GM12865 (cell line): ENCODE data around the gene PAX9.

Experiments used
- DNase-seq: peaks from one replicate; pipeline ENCODE4 v3.0.0; 2010; ENCODE audit warnings: low read depth
- H3K4me3 ChIP-seq: 2 replicates; pipeline ENCODE4 v1.5.1; 2011; ENCODE audit warnings: mild to moderate bottlenecking, low read depth, low read length, control low read depth
- TF ChIP-seq, protein P1 (sequence below): IDR thresholded peaks from 2 replicates; pipeline ENCODE4 v1.5.1; 2011; ENCODE audit warnings: low read length, control low read depth, low read depth, inconsistent platforms; ENCODE audit not compliant: insufficient read depth; ENCODE audit errors: missing control alignments

PAX9 gene

DNA sequence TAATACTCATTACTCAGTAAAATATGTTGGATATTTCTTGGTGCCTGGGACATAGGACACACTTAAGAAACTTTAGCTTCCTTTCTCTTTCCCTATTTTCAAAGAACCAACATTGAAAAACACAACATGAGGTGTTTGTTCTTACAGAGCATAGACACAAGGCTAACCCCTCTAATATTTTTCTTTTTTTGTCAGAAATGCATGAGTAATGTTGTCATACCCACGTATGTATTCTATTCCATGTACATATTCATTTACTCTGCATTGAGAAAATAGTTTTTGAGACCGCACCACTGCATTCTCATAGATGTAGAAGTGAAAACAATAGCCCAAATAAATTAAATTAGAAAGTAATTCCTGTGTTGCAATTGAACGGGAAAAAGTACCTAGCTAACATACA is 13.0 kb downstream of the PAX9 start:
- TF ChIP-seq, protein P1, sequence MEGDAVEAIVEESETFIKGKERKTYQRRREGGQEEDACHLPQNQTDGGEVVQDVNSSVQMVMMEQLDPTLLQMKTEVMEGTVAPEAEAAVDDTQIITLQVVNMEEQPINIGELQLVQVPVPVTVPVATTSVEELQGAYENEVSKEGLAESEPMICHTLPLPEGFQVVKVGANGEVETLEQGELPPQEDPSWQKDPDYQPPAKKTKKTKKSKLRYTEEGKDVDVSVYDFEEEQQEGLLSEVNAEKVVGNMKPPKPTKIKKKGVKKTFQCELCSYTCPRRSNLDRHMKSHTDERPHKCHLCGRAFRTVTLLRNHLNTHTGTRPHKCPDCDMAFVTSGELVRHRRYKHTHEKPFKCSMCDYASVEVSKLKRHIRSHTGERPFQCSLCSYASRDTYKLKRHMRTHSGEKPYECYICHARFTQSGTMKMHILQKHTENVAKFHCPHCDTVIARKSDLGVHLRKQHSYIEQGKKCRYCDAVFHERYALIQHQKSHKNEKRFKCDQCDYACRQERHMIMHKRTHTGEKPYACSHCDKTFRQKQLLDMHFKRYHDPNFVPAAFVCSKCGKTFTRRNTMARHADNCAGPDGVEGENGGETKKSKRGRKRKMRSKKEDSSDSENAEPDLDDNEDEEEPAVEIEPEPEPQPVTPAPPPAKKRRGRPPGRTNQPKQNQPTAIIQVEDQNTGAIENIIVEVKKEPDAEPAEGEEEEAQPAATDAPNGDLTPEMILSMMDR, result no peak
- no peak for DNase-seq
- H3K4me3 ChIP-seq, result no peak overlapping the region

DNA sequence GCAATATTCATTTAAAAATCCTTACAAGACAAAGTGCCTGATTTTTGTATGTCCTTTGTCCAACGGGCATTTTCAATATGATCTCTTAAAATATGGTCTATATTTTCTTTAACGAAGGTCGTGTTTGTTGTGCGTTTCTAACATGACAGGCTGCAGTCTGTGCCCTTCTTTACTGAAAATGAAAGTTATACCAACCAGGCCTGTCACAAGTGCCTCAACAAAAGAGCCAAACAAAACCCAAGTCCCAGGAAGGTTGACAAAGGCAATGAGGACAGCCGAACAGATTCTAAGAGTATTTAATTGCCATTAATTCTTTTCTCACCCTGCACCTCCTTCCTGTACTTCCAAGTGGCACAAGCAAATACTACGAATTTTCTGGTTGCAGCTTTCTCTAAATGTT is 13.9 kb downstream of the PAX9 start:
- no peak overlapping the region for H3K4me3 ChIP-seq
- TF ChIP-seq, protein P1, result no peak
- DNase-seq, result no peak

GRCh38 chr14:36676236-36676635 is 14.6 kb downstream of the PAX9 start:
- no peak overlapping the region for H3K4me3 ChIP-seq
- DNase-seq, result no peak
- TF ChIP-seq, protein P1, result no peak

DNA sequence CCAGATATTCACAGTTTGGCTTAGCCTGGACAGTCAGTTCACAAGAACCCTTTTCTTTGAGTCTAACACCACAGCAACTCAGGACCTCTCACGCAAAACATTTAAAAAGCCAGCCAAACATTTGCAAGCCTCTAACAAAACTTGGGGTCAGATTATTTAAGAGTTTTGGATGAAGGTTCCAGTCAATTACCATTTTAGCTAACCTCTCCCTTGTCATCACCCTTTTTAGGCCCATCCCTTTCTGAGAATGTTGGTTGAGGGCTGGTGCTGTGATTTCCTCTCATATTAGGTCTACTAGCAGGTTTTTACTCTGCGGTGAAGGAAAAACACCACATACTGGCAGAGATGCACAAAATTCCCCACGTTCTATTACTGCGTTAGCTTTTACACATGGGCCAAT is 20.7 kb downstream of the PAX9 start:
- DNase-seq, result no peak
- TF ChIP-seq, protein P1, result no peak
- no peak overlapping the region for H3K4me3 ChIP-seq

- DNase-seq, result no peak
Measured at GRCh38 chr14:36683083-36683724, 21.5 kb downstream of the PAX9 start.

GRCh38 chr14:36684946-36685345 is 23.3 kb downstream of the PAX9 start:
- DNase-seq, result no peak
- TF ChIP-seq, protein P1, result no peak
- no peak overlapping the region for H3K4me3 ChIP-seq

More at GRCh38 chr14:36683083-36683724, 21.5 kb downstream of the PAX9 start:
- H3K4me3 ChIP-seq, result no peak overlapping the region
- TF ChIP-seq, protein P1, result no peak
